HAP-1 (cell line): ENCODE measurements around the gene NDST1.
A peak's percentile ranks its signal among the peaks of the same experiment; 100 is the strongest.

ENCODE experiments used
- DNase-seq, 2 experiments: peaks; one replicate each; pipeline ENCODE4 v3.0.0-alpha.2; 2016 to 2020; ENCODE audit warnings: low spot score in 2 of 2
- H3K27me3 ChIP-seq: fragments of 250-450 bp; sonication (Bioruptor Pico); 2 replicates; pipeline ENCODE4 v1.5.1; 2020; ENCODE audit warnings: low read depth, mild to moderate bottlenecking, moderate library complexity
- H3K36me3 ChIP-seq: fragments of 250-450 bp; sonication (Bioruptor Pico); replicated peaks from 2 replicates; pipeline ENCODE4 v1.5.1; 2020; ENCODE audit warnings: mild to moderate bottlenecking
- H3K4me1 ChIP-seq: fragments of 250-450 bp; sonication (Bioruptor Pico); 2 replicates; pipeline ENCODE4 v1.5.1; 2020; ENCODE audit warnings: mild to moderate bottlenecking
- H3K4me3 ChIP-seq: fragments of 250-450 bp; sonication (Bioruptor Pico); 2 replicates; pipeline ENCODE4 v1.5.1; 2020; ENCODE audit warnings: mild to moderate bottlenecking, moderate library complexity
- H3K9me3 ChIP-seq: fragments of 250-450 bp; sonication (Bioruptor Pico); 2 replicates; pipeline ENCODE4 v1.5.1; 2020; ENCODE audit warnings: mild to moderate bottlenecking, moderate library complexity
- in situ Hi-C: fragments of 300-500 bp; cut with MboI; formaldehyde crosslinking; loops from 3 replicates; pipeline ENCODE4 v1.14.3; 2020; ENCODE audit warnings: low sequenced_read_pairs, inconsistent platforms, mixed read lengths

Gene NDST1

GRCh38 chr5:150505816-150506215 lies 2.1 kb upstream of the NDST1 start:
- no peak overlapping the region for H3K4me3 ChIP-seq
- in situ Hi-C loops, result no loop called here
- no peak for DNase-seq
- H3K27me3 ChIP-seq, result no peaks in the 10 kb centered on the region
- H3K9me3 ChIP-seq, result no peaks in the 10 kb centered on the region
- no peaks in the 10 kb centered on the region for H3K4me1 ChIP-seq
- H3K36me3 ChIP-seq, result no peaks in the 10 kb centered on the region

GRCh38 chr5:150506571-150507473 lies 1.1 kb upstream of the NDST1 start:
- Histone ChIP-seq H3K9me3 (no peaks in the 10 kb centered on the region), H3K27me3 (no peaks in the 10 kb centered on the region), H3K4me1 (no peaks in the 10 kb centered on the region; the same call in 1 of the 2 replicates), H3K4me3 (no peak overlapping the region), H3K36me3 (no peaks in the 10 kb centered on the region)
- in situ Hi-C loops, result no loop called here
- no peak for DNase-seq

GRCh38 chr5:150508277-150508640 lies 328 bp downstream of the NDST1 start:
- H3K36me3 ChIP-seq, result no peaks in the 10 kb centered on the region
- in situ Hi-C loops, result no loop called here

GRCh38 chr5:150508828-150509227 lies 897 bp downstream of the NDST1 start:
- H3K36me3 ChIP-seq, result no peaks in the 10 kb centered on the region
- no peaks in the 10 kb centered on the region for H3K9me3 ChIP-seq
- H3K27me3 ChIP-seq, result no peaks in the 10 kb centered on the region
- in situ Hi-C loops, result no loop called here
- H3K4me1 ChIP-seq, result no peaks in the 10 kb centered on the region; the same call in 1 of the 2 replicates
- H3K4me3 ChIP-seq, result no peak overlapping the region
- DNase-seq, result no peak

More at GRCh38 chr5:150508277-150508640, 328 bp downstream of the NDST1 start:
- no peak for DNase-seq
- Histone ChIP-seq H3K27me3 (no peaks in the 10 kb centered on the region), H3K9me3 (no peaks in the 10 kb centered on the region), H3K4me1 (no peaks in the 10 kb centered on the region; the same call in 1 of the 2 replicates), H3K4me3 (no peak overlapping the region)

- in situ Hi-C loops, result no loop called here
Measured at GRCh38 chr5:150509992-150510391, 2.1 kb downstream of the NDST1 start.

GRCh38 chr5:150510460-150511263 lies 2.7 kb downstream of the NDST1 start:
- Histone ChIP-seq H3K9me3 (no peaks in the 10 kb centered on the region), H3K4me1 (no peaks in the 10 kb centered on the region; the same call in 1 of the 2 replicates), H3K4me3 (no peak overlapping the region), H3K36me3 (no peaks in the 10 kb centered on the region), H3K27me3 (no peaks in the 10 kb centered on the region)
- no peak for DNase-seq
- in situ Hi-C loops, result no loop called here

More at GRCh38 chr5:150509992-150510391, 2.1 kb downstream of the NDST1 start:
- H3K4me3 ChIP-seq, result no peak overlapping the region
- H3K27me3 ChIP-seq, result no peaks in the 10 kb centered on the region
- H3K4me1 ChIP-seq, result no peaks in the 10 kb centered on the region; the same call in 1 of the 2 replicates
- H3K36me3 ChIP-seq, result no peaks in the 10 kb centered on the region
- no peaks in the 10 kb centered on the region for H3K9me3 ChIP-seq
- DNase-seq, result no peak

GRCh38 chr5:150511578-150512367 lies 3.8 kb downstream of the NDST1 start:
- H3K4me1 ChIP-seq, result no peaks in the 10 kb centered on the region; the same call in 1 of the 2 replicates
- DNase-seq, result no peak
- no peaks in the 10 kb centered on the region for H3K9me3 ChIP-seq
- no peaks in the 10 kb centered on the region for H3K36me3 ChIP-seq
- H3K27me3 ChIP-seq, result no peaks in the 10 kb centered on the region
- in situ Hi-C loops, result no loop called here
- no peak overlapping the region for H3K4me3 ChIP-seq

- DNase-seq, result no peak
- Histone ChIP-seq H3K36me3 (no peaks in the 10 kb centered on the region), H3K4me3 (no peak overlapping the region), H3K27me3 (no peaks in the 10 kb centered on the region), H3K9me3 (no peaks in the 10 kb centered on the region), H3K4me1 (peaks cover 2% of the 10 kb centered on the region)
- in situ Hi-C loops, result no loop called here
Measured at GRCh38 chr5:150512368-150512747, 4.4 kb downstream of the NDST1 start.

- H3K4me1 ChIP-seq, result peaks cover 9% of the 10 kb centered on the region
- in situ Hi-C loops, result no loop called here
- no peaks in the 10 kb centered on the region for H3K36me3 ChIP-seq
- H3K4me3 ChIP-seq, result no peak overlapping the region
- DNase-seq, result peak in 1 of 2 experiments; percentile 42
- no peaks in the 10 kb centered on the region for H3K27me3 ChIP-seq
- no peaks in the 10 kb centered on the region for H3K9me3 ChIP-seq
Measured at GRCh38 chr5:150513375-150514309, 5.7 kb downstream of the NDST1 start.

GRCh38 chr5:150514708-150515211 lies 6.8 kb downstream of the NDST1 start:
- H3K9me3 ChIP-seq, result no peaks in the 10 kb centered on the region
- H3K36me3 ChIP-seq, result no peaks in the 10 kb centered on the region
- peaks cover 9% of the 10 kb centered on the region for H3K4me1 ChIP-seq
- no peaks in the 10 kb centered on the region for H3K27me3 ChIP-seq
- DNase-seq, result no peak
- no peak overlapping the region for H3K4me3 ChIP-seq
- in situ Hi-C loops, result no loop called here

GRCh38 chr5:150515446-150515845 lies 7.5 kb downstream of the NDST1 start:
- H3K4me3 ChIP-seq, result no peak overlapping the region
- no peaks in the 10 kb centered on the region for H3K36me3 ChIP-seq
- DNase-seq, result no peak
- no peaks in the 10 kb centered on the region for H3K27me3 ChIP-seq
- no peaks in the 10 kb centered on the region for H3K9me3 ChIP-seq
- H3K4me1 ChIP-seq, result peaks cover 9% of the 10 kb centered on the region
- in situ Hi-C loops, result no loop called here

- Histone ChIP-seq H3K9me3 (no peaks in the 10 kb centered on the region), H3K4me3 (no peak overlapping the region), H3K27me3 (no peaks in the 10 kb centered on the region), H3K4me1 (peaks cover 9% of the 10 kb centered on the region), H3K36me3 (no peaks in the 10 kb centered on the region)
- no peak for DNase-seq
- in situ Hi-C loops, result no loop called here
Measured at GRCh38 chr5:150516011-150516410, 8.1 kb downstream of the NDST1 start.
